ENCODE results near the gene SPINK4.

SPINK4 gene

GRCh38 chr9:33294670-33295432 is 54.9 kb downstream of the SPINK4 start:
- no peak for DNase-seq

GRCh38 chr9:33295571-33295970 is 55.6 kb downstream of the SPINK4 start:
- no peak for DNase-seq

- DNase-seq: no peak
These were observed 57.5 kb downstream of the SPINK4 start for GRCh38 chr9:33297432-33297831.

Measured in NCI-H187 treated with DMSO at 0.1 percent for 48 hours (cell line).